OCI-LY1 (cell line): ENCODE results near the gene CNPY4.

Experiments
- H2AFZ ChIP-seq: fragments of 200-600 bp; sonication (generic), shearing (Covaris generic); 2 replicates; pipeline ENCODE4 v1.6.0; 2014; ENCODE audit warnings: antibody characterized with exemption, mild to moderate bottlenecking, low read length
- H3F3A ChIP-seq: fragments of 200-600 bp; sonication (generic), shearing (Covaris generic); 2 replicates; pipeline ENCODE4 v1.6.0; 2014; ENCODE audit warnings: mild to moderate bottlenecking, antibody characterized with exemption, low read length, moderate library complexity; ENCODE audit not compliant: insufficient read depth
- H3K27ac ChIP-seq: fragments of 200-600 bp; sonication (generic); 2 replicates; pipeline ENCODE4 v1.5.1; 2014; ENCODE audit warnings: low read length, mixed run types, mild to moderate bottlenecking, low read depth; ENCODE audit not compliant: poor library complexity, severe bottlenecking
- H3K27me3 ChIP-seq: fragments of 200-600 bp; sonication (generic); 2 replicates; pipeline ENCODE4 v1.6.0; 2014; ENCODE audit warnings: antibody characterized with exemption, mild to moderate bottlenecking, low read length, moderate library complexity; ENCODE audit not compliant: insufficient read depth
- H3K36me3 ChIP-seq: fragments of 200-600 bp; sonication (generic); 2 replicates; pipeline ENCODE4 v1.6.1; 2014; ENCODE audit warnings: mild to moderate bottlenecking, antibody characterized with exemption, low read length, moderate library complexity, mixed read lengths; ENCODE audit not compliant: insufficient read depth
- H3K4me1 ChIP-seq: fragments of 200-600 bp; sonication (generic); 2 replicates; pipeline ENCODE4 v1.5.1; 2014; ENCODE audit warnings: mild to moderate bottlenecking, low read length, moderate library complexity; ENCODE audit not compliant: insufficient read depth, severe bottlenecking
- H3K4me2 ChIP-seq: fragments of 200-600 bp; sonication (generic), shearing (Covaris generic); 2 replicates; pipeline ENCODE4 v1.6.1; 2014; ENCODE audit warnings: low read length
- H3K4me3 ChIP-seq: fragments of 200-600 bp; sonication (generic); 2 replicates; pipeline ENCODE4 v1.5.1; 2014; ENCODE audit warnings: low read length, low read depth, mild to moderate bottlenecking, mixed read lengths; ENCODE audit not compliant: poor library complexity, severe bottlenecking
- H3K79me2 ChIP-seq: fragments of 200-600 bp; shearing (Covaris generic); 2 replicates; pipeline ENCODE4 v1.6.1; 2016; ENCODE audit warnings: mixed run types, low read length, mixed read lengths; ENCODE audit not compliant: insufficient read depth
- H3K9ac ChIP-seq: fragments of 200-600 bp; sonication (generic), shearing (Covaris generic); 2 replicates; pipeline ENCODE4 v1.6.1; 2014; ENCODE audit warnings: mild to moderate bottlenecking, low read length, mixed read lengths
- H3K9me2 ChIP-seq: fragments of 200-600 bp; sonication (generic), shearing (Covaris generic); 2 replicates; pipeline ENCODE4 v1.6.1; 2014; ENCODE audit warnings: low read depth, mild to moderate bottlenecking, low read length, mixed read lengths
- H3K9me3 ChIP-seq: fragments of 200-600 bp; shearing (Covaris generic); 2 replicates; pipeline ENCODE4 v1.6.1; 2014; ENCODE audit warnings: low read length, mixed read lengths
- H4K20me1 ChIP-seq: fragments of 200-600 bp; sonication (generic), shearing (Covaris generic); 2 replicates; pipeline ENCODE4 v1.6.0; 2016; ENCODE audit warnings: mild to moderate bottlenecking, low read length; ENCODE audit not compliant: insufficient read depth
- EZH2 ChIP-seq: fragments of 200-600 bp; sonication (generic), shearing (Covaris generic); IDR thresholded peaks from 2 replicates; pipeline ENCODE4 v1.8.0; 2017; ENCODE audit warnings: borderline replicate concordance, mixed run types, mild to moderate bottlenecking, antibody characterized with exemption, low read length, moderate library complexity, mixed read lengths
- TF ChIP-seq, protein P1 (sequence below): fragments of 200-600 bp; sonication (generic), shearing (Covaris generic); IDR thresholded peaks from 2 replicates; pipeline ENCODE4 v1.5.1; 2017; ENCODE audit warnings: mild to moderate bottlenecking, antibody characterized with exemption, low read length, moderate library complexity, mixed read lengths

Gene CNPY4

DNA sequence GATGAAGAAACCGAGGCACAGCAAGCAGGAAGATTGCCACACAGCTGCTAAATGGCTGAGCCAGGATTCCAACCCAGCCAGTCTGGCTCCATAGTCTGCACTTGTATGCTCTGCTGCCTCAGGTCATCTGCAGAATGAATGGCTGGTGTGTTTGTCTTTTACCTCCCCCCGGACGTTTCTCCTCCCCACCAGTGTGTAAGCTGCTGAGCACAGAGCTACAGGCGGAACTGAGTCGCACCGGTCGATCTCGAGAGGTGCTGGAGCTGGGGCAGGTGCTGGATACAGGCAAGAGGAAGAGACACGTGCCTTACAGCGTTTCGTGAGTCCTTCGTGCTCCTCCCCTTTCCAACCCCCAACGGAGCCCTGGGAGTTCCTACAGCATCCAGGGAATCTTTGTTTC lies 2.6 kb downstream of the CNPY4 start:
- Histone ChIP-seq H3K4me1 (peaks cover 45% of the 10 kb centered on the region), H3K27ac (peak overlapping the region; percentile 35), H3F3A (no peaks in the 10 kb centered on the region), H3K9me2 (no peaks in the 10 kb centered on the region), H3K4me3 (no peak overlapping the region), H3K9ac (no peak overlapping the region; the same call in 1 of the 2 replicates), H3K27me3 (no peaks in the 10 kb centered on the region), H2AFZ (no peak overlapping the region), H3K4me2 (peak overlapping the region; percentile 2; the same call in 1 of the 2 replicates), H3K36me3 (peaks cover 18% of the 10 kb centered on the region; the same call in 1 of the 2 replicates), H3K79me2 (no peaks in the 10 kb centered on the region), H3K9me3 (no peaks in the 10 kb centered on the region), H4K20me1 (no peaks in the 10 kb centered on the region)
- no peak for TF ChIP-seq EZH2
- TF ChIP-seq, protein P1, sequence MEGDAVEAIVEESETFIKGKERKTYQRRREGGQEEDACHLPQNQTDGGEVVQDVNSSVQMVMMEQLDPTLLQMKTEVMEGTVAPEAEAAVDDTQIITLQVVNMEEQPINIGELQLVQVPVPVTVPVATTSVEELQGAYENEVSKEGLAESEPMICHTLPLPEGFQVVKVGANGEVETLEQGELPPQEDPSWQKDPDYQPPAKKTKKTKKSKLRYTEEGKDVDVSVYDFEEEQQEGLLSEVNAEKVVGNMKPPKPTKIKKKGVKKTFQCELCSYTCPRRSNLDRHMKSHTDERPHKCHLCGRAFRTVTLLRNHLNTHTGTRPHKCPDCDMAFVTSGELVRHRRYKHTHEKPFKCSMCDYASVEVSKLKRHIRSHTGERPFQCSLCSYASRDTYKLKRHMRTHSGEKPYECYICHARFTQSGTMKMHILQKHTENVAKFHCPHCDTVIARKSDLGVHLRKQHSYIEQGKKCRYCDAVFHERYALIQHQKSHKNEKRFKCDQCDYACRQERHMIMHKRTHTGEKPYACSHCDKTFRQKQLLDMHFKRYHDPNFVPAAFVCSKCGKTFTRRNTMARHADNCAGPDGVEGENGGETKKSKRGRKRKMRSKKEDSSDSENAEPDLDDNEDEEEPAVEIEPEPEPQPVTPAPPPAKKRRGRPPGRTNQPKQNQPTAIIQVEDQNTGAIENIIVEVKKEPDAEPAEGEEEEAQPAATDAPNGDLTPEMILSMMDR = no peak

DNA sequence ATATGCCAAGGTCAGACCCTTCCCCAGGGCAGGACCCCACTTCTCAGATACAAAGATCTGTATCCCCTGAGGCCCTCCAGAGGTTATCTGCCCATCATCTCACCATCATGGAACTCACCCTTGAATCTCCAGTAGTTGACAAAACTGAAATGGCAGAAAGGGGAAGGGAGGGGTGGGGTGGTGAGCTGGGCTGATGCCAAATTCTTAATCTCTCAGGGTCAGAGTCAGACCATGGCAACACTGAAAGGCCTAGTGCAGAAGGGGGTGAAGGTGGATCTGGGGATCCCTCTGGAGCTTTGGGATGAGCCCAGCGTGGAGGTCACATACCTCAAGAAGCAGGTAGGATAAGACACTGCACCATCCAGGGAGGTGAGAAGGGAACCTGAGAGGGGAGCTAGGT lies 3.1 kb downstream of the CNPY4 start:
- H2AFZ ChIP-seq = no peak overlapping the region
- H3K36me3 ChIP-seq = peaks cover 18% of the 10 kb centered on the region; the same call in 1 of the 2 replicates
- H3F3A ChIP-seq = no peaks in the 10 kb centered on the region
- TF ChIP-seq EZH2 = no peak
- TF ChIP-seq, protein P1 = no peak
- no peaks in the 10 kb centered on the region for H3K9me3 ChIP-seq
- no peak overlapping the region; the same call in 1 of the 2 replicates for H3K9ac ChIP-seq
- peaks cover 47% of the 10 kb centered on the region for H3K4me1 ChIP-seq
- no peaks in the 10 kb centered on the region for H3K27me3 ChIP-seq
- peak overlapping the region; percentile 2; the same call in 1 of the 2 replicates for H3K4me2 ChIP-seq
- peak overlapping the region; percentile 35 for H3K27ac ChIP-seq
- no peaks in the 10 kb centered on the region for H3K9me2 ChIP-seq
- no peak overlapping the region for H3K4me3 ChIP-seq
- H3K79me2 ChIP-seq = no peaks in the 10 kb centered on the region
- no peaks in the 10 kb centered on the region for H4K20me1 ChIP-seq

DNA sequence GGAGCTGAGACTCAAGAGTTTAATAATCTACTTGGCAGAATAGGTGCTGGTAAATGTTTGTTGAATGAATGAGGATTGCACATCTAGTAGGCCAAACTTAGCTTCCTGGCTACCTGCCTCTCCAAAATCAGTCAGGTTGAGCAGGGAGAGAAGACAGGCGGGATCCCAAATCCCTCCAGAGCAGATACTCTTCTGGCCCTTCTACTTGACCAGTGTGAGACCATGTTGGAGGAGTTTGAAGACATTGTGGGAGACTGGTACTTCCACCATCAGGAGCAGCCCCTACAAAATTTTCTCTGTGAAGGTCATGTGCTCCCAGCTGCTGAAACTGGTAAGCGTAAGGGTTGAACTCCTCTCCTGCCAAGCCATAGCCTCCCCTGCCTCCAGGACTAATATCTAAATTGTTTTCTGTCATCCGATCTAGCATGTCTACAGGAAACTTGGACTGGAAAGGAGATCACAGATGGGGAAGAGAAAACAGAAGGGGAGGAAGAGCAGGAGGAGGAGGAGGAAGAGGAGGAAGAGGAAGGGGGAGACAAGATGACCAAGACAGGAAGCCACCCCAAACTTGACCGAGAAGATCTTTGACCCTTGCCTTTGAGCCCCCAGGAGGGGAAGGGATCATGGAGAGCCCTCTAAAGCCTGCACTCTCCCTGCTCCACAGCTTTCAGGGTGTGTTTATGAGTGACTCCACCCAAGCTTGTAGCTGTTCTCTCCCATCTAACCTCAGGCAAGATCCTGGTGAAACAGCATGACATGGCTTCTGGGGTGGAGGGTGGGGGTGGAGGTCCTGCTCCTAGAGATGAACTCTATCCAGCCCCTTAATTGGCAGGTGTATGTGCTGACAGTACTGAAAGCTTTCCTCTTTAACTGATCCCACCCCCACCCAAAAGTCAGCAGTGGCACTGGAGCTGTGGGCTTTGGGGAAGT lies 5.1 kb downstream of the CNPY4 start:
- no peaks in the 10 kb centered on the region for H3K27me3 ChIP-seq
- H4K20me1 ChIP-seq = no peaks in the 10 kb centered on the region
- H3K36me3 ChIP-seq = peaks cover 18% of the 10 kb centered on the region; the same call in 1 of the 2 replicates
- H3K9me2 ChIP-seq = no peaks in the 10 kb centered on the region
- H3K4me3 ChIP-seq = peak overlapping the region; percentile 70
- peak overlapping the region; percentile 32 for H3K4me2 ChIP-seq
- peak overlapping the region; percentile 65 for H3K27ac ChIP-seq
- no peak for TF ChIP-seq EZH2
- TF ChIP-seq, protein P1 = no peak
- no peaks in the 10 kb centered on the region for H3F3A ChIP-seq
- peaks cover 48% of the 10 kb centered on the region for H3K4me1 ChIP-seq
- no peak overlapping the region for H2AFZ ChIP-seq
- peak overlapping the region; percentile 24; the same call in 1 of the 2 replicates for H3K9ac ChIP-seq
- no peaks in the 10 kb centered on the region for H3K9me3 ChIP-seq
- H3K79me2 ChIP-seq = no peaks in the 10 kb centered on the region
